Neuronal stem cell (in vitro differentiated cells): ENCODE measurements around the gene IBA57.
"Not testable (repeated sequence)": the region's sequence is repeated elsewhere in the genome, so short reads cannot be mapped to it uniquely, and the experiment has no call there.

Experiments used
- DNase-seq: peaks from one replicate; pipeline ENCODE4 v3.0.0-alpha.2; 2013; ENCODE audit warnings: low spot score
- H2AFZ ChIP-seq: one replicate; pipeline ENCODE4 v1.6.1; 2013; ENCODE audit warnings: mild to moderate bottlenecking, low read length, inconsistent platforms
- H2AK5ac ChIP-seq: 2 replicates; pipeline ENCODE4 v1.6.1; 2013; ENCODE audit warnings: low read depth, mild to moderate bottlenecking, inconsistent platforms, low read length, moderate library complexity, mixed read lengths
- H2BK120ac ChIP-seq: 2 replicates; pipeline ENCODE4 v1.6.1; 2013; ENCODE audit warnings: low read depth, mild to moderate bottlenecking, inconsistent platforms, low read length, moderate library complexity, mixed read lengths
- H2BK12ac ChIP-seq: one replicate; pipeline ENCODE4 v1.6.1; 2013; ENCODE audit warnings: low read length, inconsistent platforms
- H2BK15ac ChIP-seq: 2 replicates; pipeline ENCODE4 v1.6.1; 2013; ENCODE audit warnings: mild to moderate bottlenecking, low read length, inconsistent platforms, mixed read lengths
- H2BK5ac ChIP-seq: one replicate; pipeline ENCODE4 v1.6.1; 2013; ENCODE audit warnings: inconsistent platforms, mild to moderate bottlenecking, low read length, moderate library complexity
- H3K14ac ChIP-seq: one replicate; pipeline ENCODE4 v1.6.1; 2013; ENCODE audit warnings: low read length, inconsistent platforms
- H3K18ac ChIP-seq: 2 replicates; pipeline ENCODE4 v1.6.1; 2013; ENCODE audit warnings: low read length, inconsistent platforms
- H3K23ac ChIP-seq: 2 replicates; pipeline ENCODE4 v1.6.1; 2013; ENCODE audit warnings: low read depth, mild to moderate bottlenecking, mixed read lengths, low read length, inconsistent platforms; ENCODE audit not compliant: poor library complexity
- H3K27ac ChIP-seq: replicated peaks from 3 replicates; pipeline ENCODE4 v1.5.1; 2013; ENCODE audit warnings: low read length, inconsistent platforms
- H3K27me3 ChIP-seq, 3 experiments: 2 replicates each; pipeline ENCODE4 v1.6.1; 2013; ENCODE audit warnings: low read length in 3 of 3, mild to moderate bottlenecking in 2 of 3, inconsistent platforms in 1 of 3, low read depth in 1 of 3, mixed read lengths in 1 of 3, moderate library complexity in 1 of 3; ENCODE audit not compliant: control insufficient read depth in 3 of 3, insufficient read depth in 3 of 3
- H3K36me3 ChIP-seq, 2 donors: replicated peaks in 1 of 2; 2 replicates each; pipeline ENCODE4 v1.6.1; 2013; ENCODE audit warnings: low read length in 2 of 2; ENCODE audit not compliant: control insufficient read depth in 2 of 2, insufficient read depth in 2 of 2
- H3K4ac ChIP-seq: 2 replicates; pipeline ENCODE4 v1.6.1; 2013; ENCODE audit warnings: inconsistent platforms, mild to moderate bottlenecking, low read length, moderate library complexity
- H3K4me1 ChIP-seq, 2 donors: 1 replicate in 1 of 2; 2 replicates in 1 of 2; pipeline ENCODE4 v1.6.1; 2013; ENCODE audit warnings: low read length in 2 of 2, low read depth in 1 of 2; ENCODE audit not compliant: control insufficient read depth in 2 of 2, insufficient read depth in 1 of 2
- H3K4me2 ChIP-seq: one replicate; pipeline ENCODE4 v1.6.1; 2013; ENCODE audit warnings: mild to moderate bottlenecking, low read length, inconsistent platforms; ENCODE audit not compliant: insufficient read depth, poor library complexity, severe bottlenecking
- H3K4me3 ChIP-seq, 2 donors: 2 replicates each; pipeline ENCODE4 v1.5.1; 2013; ENCODE audit warnings: low read length in 2 of 2, mild to moderate bottlenecking in 2 of 2, inconsistent platforms in 1 of 2, moderate library complexity in 1 of 2
- H3K79me1 ChIP-seq: one replicate; pipeline ENCODE4 v1.6.1; 2013; ENCODE audit warnings: low read depth, mild to moderate bottlenecking, inconsistent platforms, low read length, moderate library complexity
- H3K9ac ChIP-seq: one replicate; pipeline ENCODE4 v1.6.1; 2013; ENCODE audit warnings: mild to moderate bottlenecking, low read depth, low read length, inconsistent platforms; ENCODE audit not compliant: poor library complexity
- H3K9me3 ChIP-seq, 2 donors: replicated peaks in 1 of 2; 2 replicates each; pipeline versions ENCODE3 to v1.6.1; 2013; ENCODE audit warnings: low read length in 2 of 2, mild to moderate bottlenecking in 2 of 2, inconsistent platforms in 1 of 2, low read depth in 1 of 2, mixed read lengths in 1 of 2, moderate library complexity in 1 of 2; ENCODE audit not compliant: control insufficient read depth in 2 of 2, insufficient read depth in 1 of 2
- H4K8ac ChIP-seq: one replicate; pipeline ENCODE4 v1.6.1; 2013; ENCODE audit warnings: low read depth, mild to moderate bottlenecking, inconsistent platforms, low read length, moderate library complexity
- H4K91ac ChIP-seq: one replicate; pipeline ENCODE4 v1.6.1; 2013; ENCODE audit warnings: low read length, low read depth, mild to moderate bottlenecking, inconsistent platforms; ENCODE audit not compliant: poor library complexity
- WGBS, 2 donors: extraction: QIAGEN DNeasy Blood & Tissue Kit; methylation state at CpG; one replicate each; pipeline ENCODE4 v1.1.7; 2013; ENCODE audit warnings: missing lambda C conversion rate in 2 of 2, mixed read lengths in 1 of 2; ENCODE audit not compliant: insufficient read length in 2 of 2, insufficient replicate concordance in 1 of 2; ENCODE audit errors: extremely low coverage in 2 of 2; 5-methylcytosine and 5-hydroxymethylcytosine counted together

Gene IBA57

GRCh38 chr1:228173528-228174481, 8.2 kb downstream of the IBA57 start:
- not testable (repeated sequence) for H2AFZ ChIP-seq, H3K4me1 ChIP-seq, H4K91ac ChIP-seq, H3K4me2 ChIP-seq, H3K4ac ChIP-seq, H3K27ac ChIP-seq, H2BK120ac ChIP-seq, H3K9me3 ChIP-seq, H3K27me3 ChIP-seq, DNase-seq, H4K8ac ChIP-seq
- Histone ChIP-seq H2BK12ac (peak overlapping the region; percentile 84), H3K18ac (peak overlapping the region; percentile 80), H3K79me1 (peaks cover 24% of the 10 kb centered on the region), H3K4me3 (peak overlapping the region in 1 of 2 donors; percentile 47), H2BK15ac (peak overlapping the region; percentile 67), H3K9ac (peak overlapping the region; percentile 88), H2AK5ac (peak overlapping the region; percentile 19), H2BK5ac (peak overlapping the region; percentile 35), H3K23ac (peak overlapping the region; percentile 16), H3K36me3 (peaks cover 2 to 25% of the 10 kb centered on the region in 2 donors), H3K14ac (peak overlapping the region; percentile 56)
- no CpG with 5 or more reads among the region's 69 CpGs for WGBS, 2 donors

- Histone ChIP-seq H2BK12ac (peak overlapping the region; percentile 58), H3K27me3 (no peaks in the 10 kb centered on the region), H3K36me3 (peaks cover 2 to 25% of the 10 kb centered on the region in 2 donors), H3K9ac (peak overlapping the region; percentile 21), H4K91ac (no peak overlapping the region), H3K79me1 (peaks cover 22% of the 10 kb centered on the region), H3K27ac (no peak overlapping the region), H3K4ac (no peak overlapping the region), H4K8ac (no peak overlapping the region), H3K4me3 (no peak overlapping the region), H3K23ac (peak overlapping the region; percentile 73), H2BK15ac (peak overlapping the region; percentile 17), H3K18ac (peak overlapping the region; percentile 80), H2AK5ac (peak overlapping the region; percentile 94), H3K9me3 (no peaks in the 10 kb centered on the region), H3K4me2 (no peak overlapping the region), H3K14ac (no peak overlapping the region), H2AFZ (no peak overlapping the region), H2BK120ac (no peak overlapping the region), H2BK5ac (peak overlapping the region; percentile 53), H3K4me1 (no peaks in the 10 kb centered on the region)
- DNase-seq, result no peak
- no CpG with 5 or more reads among the region's 52 CpGs for WGBS, 2 donors
These were observed 9.1 kb downstream of the IBA57 start for GRCh38 chr1:228174482-228175315.

- Histone ChIP-seq H2AFZ (no peak overlapping the region), H4K8ac (peak overlapping the region; percentile 17), H3K4ac (no peak overlapping the region), H2AK5ac (peak overlapping the region; percentile 94), H2BK5ac (peak overlapping the region; percentile 53), H2BK15ac (no peak overlapping the region), H3K79me1 (peaks cover 22% of the 10 kb centered on the region), H2BK120ac (peak overlapping the region; percentile 61), H3K14ac (no peak overlapping the region), H3K9me3 (no peaks in the 10 kb centered on the region), H2BK12ac (peak overlapping the region; percentile 41), H4K91ac (no peak overlapping the region), H3K27ac (no peak overlapping the region), H3K4me1 (no peaks in the 10 kb centered on the region), H3K4me2 (no peak overlapping the region), H3K27me3 (no peaks in the 10 kb centered on the region), H3K18ac (peak overlapping the region; percentile 28), H3K9ac (no peak overlapping the region), H3K4me3 (no peak overlapping the region), H3K36me3 (peaks cover 2 to 25% of the 10 kb centered on the region in 2 donors), H3K23ac (no peak overlapping the region)
- no CpG with 5 or more reads among the region's 18 CpGs for WGBS, 2 donors
- DNase-seq, result no peak
These were observed 9.9 kb downstream of the IBA57 start for GRCh38 chr1:228175316-228176023.
